Measurements from ENCODE around the gene ABI3.

- TF ChIP-seq EZH2phosphoT487 (IDR thresholded peaks at IDR 0.05; ENCODE audit: low read depth) (no peak), CTCF (IDR thresholded peaks at IDR 0.05; ENCODE audit: low read depth, low read length) (no peak)
These were observed 24.1 kb downstream of the ABI3 start for GRCh38 chr17:49234509-49235080.
